Neural crest cell (in vitro differentiated cells): ENCODE results near the gene TSPAN8. TPM values are rescaled to one million over a fixed set of nuclear protein-coding genes. Genes with fewer than 3 reads are reported as not detected.
"Not testable (repeated sequence)": the region's sequence is repeated elsewhere in the genome, so short reads cannot be mapped to it uniquely, and the experiment has no call there.

Source experiments
- DNase-seq: peaks from one replicate; pipeline ENCODE4 v3.0.0; 2021; ENCODE audit warnings: low read depth, mixed read lengths, low spot score
- H3K27ac Mint-ChIP-seq: one replicate; pipeline ENCODE4 v1.8.0; 2021; ENCODE audit warnings: mild to moderate bottlenecking, mixed read lengths; ENCODE audit not compliant: unreplicated experiment
- H3K27me3 Mint-ChIP-seq: 2 replicates; pipeline ENCODE4 v1.8.0; 2021; ENCODE audit warnings: low read depth, mild to moderate bottlenecking, mixed read lengths
- H3K36me3 Mint-ChIP-seq: 2 replicates; pipeline ENCODE4 v1.8.0; 2021; ENCODE audit warnings: low read depth, mild to moderate bottlenecking, mixed read lengths
- H3K4me1 Mint-ChIP-seq: 2 replicates; pipeline ENCODE4 v1.8.0; 2021; ENCODE audit warnings: mixed read lengths
- H3K4me3 Mint-ChIP-seq: one replicate; pipeline ENCODE4 v1.8.0; 2021; ENCODE audit warnings: mild to moderate bottlenecking, mixed read lengths
- H3K9me3 Mint-ChIP-seq: 2 replicates; pipeline ENCODE4 v1.8.0; 2021; ENCODE audit warnings: mixed read lengths
- total RNA-seq: library from RNA; stranded (reverse); gene quantifications from 2 replicates; pipeline ENCODE4 v1.2.1, GENCODE V29; 2021
- TF ChIP-seq, protein P1 (sequence below): fragments of 200-600 bp; sonication (generic); conservative IDR thresholded peaks from 2 replicates; pipeline ENCODE4 v1.5.0; 2021; ENCODE audit warnings: antibody characterized with exemption, mild to moderate bottlenecking

The TSPAN8 gene
- total RNA-seq, 1 donor from 2014 or later: not detected

DNA sequence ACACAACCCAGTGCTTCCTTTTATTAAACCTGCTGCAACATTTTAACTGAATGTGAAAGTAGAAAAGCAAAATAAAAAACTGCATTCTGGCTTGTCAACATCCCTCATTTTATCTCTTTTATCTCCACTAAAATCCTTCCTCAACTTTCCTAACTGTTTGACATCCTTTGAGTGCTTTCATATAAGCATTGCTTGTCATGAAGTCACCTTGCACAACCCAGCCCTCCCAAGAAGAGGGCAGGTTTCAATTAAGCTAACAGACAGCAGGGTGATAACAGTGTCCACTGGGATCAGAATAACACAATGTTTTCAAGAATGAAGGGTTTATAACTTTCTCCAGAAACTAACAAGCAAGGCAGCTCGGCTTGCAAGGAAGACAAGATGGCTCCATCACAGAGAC is 16.3 kb upstream of the TSPAN8 start:
- Mint-ChIP-seq H3K27me3 (no peaks in the 10 kb centered on the region), H3K36me3 (no peaks in the 10 kb centered on the region), H3K9me3 (no peaks in the 10 kb centered on the region), H3K27ac (no peak overlapping the region), H3K4me1 (no peaks in the 10 kb centered on the region), H3K4me3 (no peak overlapping the region)
- TF ChIP-seq, protein P1, sequence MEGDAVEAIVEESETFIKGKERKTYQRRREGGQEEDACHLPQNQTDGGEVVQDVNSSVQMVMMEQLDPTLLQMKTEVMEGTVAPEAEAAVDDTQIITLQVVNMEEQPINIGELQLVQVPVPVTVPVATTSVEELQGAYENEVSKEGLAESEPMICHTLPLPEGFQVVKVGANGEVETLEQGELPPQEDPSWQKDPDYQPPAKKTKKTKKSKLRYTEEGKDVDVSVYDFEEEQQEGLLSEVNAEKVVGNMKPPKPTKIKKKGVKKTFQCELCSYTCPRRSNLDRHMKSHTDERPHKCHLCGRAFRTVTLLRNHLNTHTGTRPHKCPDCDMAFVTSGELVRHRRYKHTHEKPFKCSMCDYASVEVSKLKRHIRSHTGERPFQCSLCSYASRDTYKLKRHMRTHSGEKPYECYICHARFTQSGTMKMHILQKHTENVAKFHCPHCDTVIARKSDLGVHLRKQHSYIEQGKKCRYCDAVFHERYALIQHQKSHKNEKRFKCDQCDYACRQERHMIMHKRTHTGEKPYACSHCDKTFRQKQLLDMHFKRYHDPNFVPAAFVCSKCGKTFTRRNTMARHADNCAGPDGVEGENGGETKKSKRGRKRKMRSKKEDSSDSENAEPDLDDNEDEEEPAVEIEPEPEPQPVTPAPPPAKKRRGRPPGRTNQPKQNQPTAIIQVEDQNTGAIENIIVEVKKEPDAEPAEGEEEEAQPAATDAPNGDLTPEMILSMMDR: no peak
- DNase-seq: no peak

DNA sequence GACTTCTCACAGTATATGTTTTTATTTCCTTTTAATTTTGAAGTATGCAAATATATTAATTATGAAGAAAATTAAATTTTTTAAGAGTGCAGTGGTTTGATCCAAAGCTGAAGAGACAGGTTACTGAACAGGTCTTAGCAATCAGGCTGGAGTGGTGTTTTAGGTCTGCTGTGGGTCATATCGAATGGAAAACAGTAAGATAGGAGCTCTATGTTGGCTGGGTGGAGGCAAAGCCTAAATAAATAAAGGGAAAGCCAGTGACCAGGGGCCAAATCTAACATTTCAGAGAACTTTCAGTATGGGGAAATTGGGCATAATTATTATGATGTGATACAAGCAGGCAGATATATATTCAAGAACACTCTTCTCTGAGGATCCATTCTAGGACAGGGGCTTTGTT is 12.7 kb upstream of the TSPAN8 start:
- Mint-ChIP-seq H3K9me3 (peaks cover 4% of the 10 kb centered on the region), H3K4me3 (no peak overlapping the region), H3K36me3 (no peaks in the 10 kb centered on the region), H3K27ac (no peak overlapping the region), H3K4me1 (no peaks in the 10 kb centered on the region), H3K27me3 (no peaks in the 10 kb centered on the region)
- TF ChIP-seq, protein P1: no peak
- DNase-seq: no peak

DNA sequence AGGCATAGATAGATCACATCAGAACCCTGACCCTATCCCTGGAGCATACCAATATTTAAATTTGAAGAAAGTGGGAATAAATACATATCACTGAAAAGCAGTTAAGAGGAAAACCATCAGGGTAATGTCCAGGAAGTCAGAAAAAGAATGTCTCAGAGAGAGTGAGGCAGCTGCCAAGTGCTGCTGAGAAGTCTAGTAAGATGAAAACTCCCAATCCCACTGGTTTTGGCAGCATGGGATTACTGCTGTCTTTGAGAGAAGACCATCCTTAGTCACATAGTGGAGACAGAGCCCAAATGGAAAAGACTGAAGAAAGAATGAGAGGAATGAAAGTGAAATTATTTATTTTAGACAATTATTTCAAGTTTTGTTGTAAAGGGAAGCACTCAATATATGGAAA is 11.5 kb upstream of the TSPAN8 start:
- no peak for DNase-seq
- peaks cover 4% of the 10 kb centered on the region for H3K9me3 Mint-ChIP-seq
- no peak overlapping the region for H3K4me3 Mint-ChIP-seq
- no peaks in the 10 kb centered on the region for H3K4me1 Mint-ChIP-seq
- no peaks in the 10 kb centered on the region for H3K36me3 Mint-ChIP-seq
- no peak overlapping the region for H3K27ac Mint-ChIP-seq
- H3K27me3 Mint-ChIP-seq: no peaks in the 10 kb centered on the region
- TF ChIP-seq, protein P1: no peak

DNA sequence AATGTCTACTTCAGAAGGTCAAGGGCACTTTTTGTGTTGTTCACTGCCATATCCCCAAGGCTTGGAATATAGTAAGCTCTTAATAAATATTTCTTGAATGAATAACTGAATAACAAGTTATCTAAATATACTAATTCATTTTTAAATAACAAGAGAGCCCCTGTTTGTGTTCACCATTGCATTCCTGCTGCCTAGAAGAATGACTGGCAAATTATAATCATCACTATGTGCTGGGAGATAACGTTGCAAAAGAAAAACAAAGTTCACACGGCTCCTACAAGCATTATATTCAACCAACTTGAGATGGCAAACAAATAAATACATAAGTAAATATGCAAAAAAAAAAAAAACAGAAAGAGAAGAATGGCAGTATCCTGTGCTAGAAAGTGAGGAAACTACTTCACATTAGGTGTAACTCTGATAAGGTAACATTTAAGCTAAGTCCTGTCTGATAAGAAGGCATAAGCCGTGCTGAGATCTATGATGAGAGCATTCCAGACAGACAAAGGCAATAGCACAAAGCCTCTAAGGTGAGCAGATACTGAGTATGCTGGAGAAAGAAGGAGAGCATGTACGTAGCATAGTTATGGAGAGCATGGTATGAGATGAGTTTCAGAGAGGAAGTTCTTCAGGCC is 9.2 kb upstream of the TSPAN8 start:
- Mint-ChIP-seq H3K9me3 (peaks cover 4% of the 10 kb centered on the region), H3K27me3 (no peaks in the 10 kb centered on the region), H3K4me3 (no peak overlapping the region), H3K36me3 (no peaks in the 10 kb centered on the region), H3K27ac (no peak overlapping the region), H3K4me1 (peaks cover 11% of the 10 kb centered on the region)
- TF ChIP-seq, protein P1: no peak
- no peak for DNase-seq

DNA sequence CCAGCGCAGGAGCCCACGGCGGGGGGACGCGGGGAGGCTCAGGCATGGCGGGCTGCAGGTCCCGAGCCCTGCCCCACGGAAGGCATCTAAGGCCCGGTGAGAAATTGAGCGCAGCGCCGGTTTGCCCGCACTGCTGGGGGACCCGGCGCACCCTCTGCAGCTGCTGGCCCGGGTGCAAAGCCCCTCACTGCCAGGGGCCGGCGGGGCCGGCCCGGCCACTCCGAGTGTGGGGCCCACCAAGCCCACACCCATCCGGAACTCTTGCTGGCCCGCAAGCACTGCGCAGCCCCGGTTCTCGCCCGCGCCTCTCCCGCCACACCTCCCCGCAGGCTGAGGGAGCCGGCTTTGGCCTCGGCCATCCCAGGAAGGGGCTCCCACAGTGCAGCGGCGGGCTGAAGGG is 8.5 kb upstream of the TSPAN8 start:
- H3K4me1 Mint-ChIP-seq: peaks cover 11% of the 10 kb centered on the region
- no peak for DNase-seq
- peaks cover 4% of the 10 kb centered on the region for H3K9me3 Mint-ChIP-seq
- no peak overlapping the region for H3K27ac Mint-ChIP-seq
- no peak overlapping the region for H3K4me3 Mint-ChIP-seq
- TF ChIP-seq, protein P1: no peak
- no peaks in the 10 kb centered on the region for H3K27me3 Mint-ChIP-seq
- no peaks in the 10 kb centered on the region for H3K36me3 Mint-ChIP-seq

DNA sequence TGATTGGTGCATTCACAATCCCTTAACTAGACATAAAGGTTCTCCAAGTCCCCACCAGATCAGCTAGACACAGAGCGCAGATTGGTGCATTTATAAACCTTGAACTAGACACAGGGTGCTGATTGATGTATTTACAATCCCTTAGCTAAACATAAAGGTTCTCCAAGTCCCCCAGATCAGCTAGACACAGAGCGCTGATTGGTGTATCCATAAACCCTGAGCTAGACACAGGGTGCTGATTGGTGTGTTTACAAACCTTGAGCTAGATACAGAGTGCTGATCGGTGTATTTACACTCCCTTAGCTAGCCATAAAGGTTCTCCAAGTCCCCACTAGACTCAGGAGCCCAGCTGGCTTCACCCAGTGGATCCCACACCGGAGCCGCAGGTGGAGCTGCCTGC is 8.0 kb upstream of the TSPAN8 start:
- peaks cover 11% of the 10 kb centered on the region for H3K4me1 Mint-ChIP-seq
- DNase-seq, H3K27ac Mint-ChIP-seq, H3K36me3 Mint-ChIP-seq, H3K4me3 Mint-ChIP-seq, H3K9me3 Mint-ChIP-seq, H3K27me3 Mint-ChIP-seq: not testable (repeated sequence)
